Measurements from ENCODE around the gene SLIT2.

Gene SLIT2

GRCh38 chr4:20264688-20265087 lies 13.0 kb downstream of the SLIT2 start:
- DNase-seq (ENCODE audit: low read depth in 2 of 2), result no peak

GRCh38 chr4:20265726-20266125 lies 14.0 kb downstream of the SLIT2 start:
- no peak for DNase-seq (ENCODE audit: low read depth in 2 of 2)

- no peak for DNase-seq (ENCODE audit: low read depth in 2 of 2)
These were observed 14.7 kb downstream of the SLIT2 start for GRCh38 chr4:20266215-20267082.

- DNase-seq (ENCODE audit: low read depth in 2 of 2), result no peak
These were observed 16.3 kb downstream of the SLIT2 start for GRCh38 chr4:20268028-20268427.

- DNase-seq (ENCODE audit: low read depth in 2 of 2), result no peak
These were observed 17.6 kb downstream of the SLIT2 start for GRCh38 chr4:20269320-20269719.

GRCh38 chr4:20271950-20272349 lies 20.2 kb downstream of the SLIT2 start:
- no peak for DNase-seq (ENCODE audit: low read depth in 2 of 2)

- no peak for DNase-seq (ENCODE audit: low read depth in 2 of 2)
These were observed 20.7 kb downstream of the SLIT2 start for GRCh38 chr4:20272411-20272872.

GRCh38 chr4:20273793-20274192 lies 22.1 kb downstream of the SLIT2 start:
- no peak for DNase-seq (ENCODE audit: low read depth in 2 of 2)

- no peak for DNase-seq (ENCODE audit: low read depth in 2 of 2)
These were observed 25.1 kb downstream of the SLIT2 start for GRCh38 chr4:20276848-20277247.

- no peak for DNase-seq (ENCODE audit: low read depth in 2 of 2)
These were observed 26.5 kb downstream of the SLIT2 start for GRCh38 chr4:20278195-20278594.

GRCh38 chr4:20279381-20279780 lies 27.7 kb downstream of the SLIT2 start:
- no peak for DNase-seq (ENCODE audit: low read depth in 2 of 2)

GRCh38 chr4:20281453-20281852 lies 29.7 kb downstream of the SLIT2 start:
- no peak for DNase-seq (ENCODE audit: low read depth in 2 of 2)

GRCh38 chr4:20283039-20283438 lies 31.3 kb downstream of the SLIT2 start:
- DNase-seq (ENCODE audit: low read depth in 2 of 2), result no peak

- no peak for DNase-seq (ENCODE audit: low read depth in 2 of 2)
These were observed 33.3 kb downstream of the SLIT2 start for GRCh38 chr4:20284990-20285389.

GRCh38 chr4:20287246-20287645 lies 35.5 kb downstream of the SLIT2 start:
- DNase-seq (ENCODE audit: low read depth in 2 of 2), result no peak

- DNase-seq (ENCODE audit: low read depth in 2 of 2), result no peak
These were observed 36.4 kb downstream of the SLIT2 start for GRCh38 chr4:20288047-20288650.

GRCh38 chr4:20288846-20289512 lies 37.3 kb downstream of the SLIT2 start:
- DNase-seq (ENCODE audit: low read depth in 2 of 2), result no peak

GRCh38 chr4:20289782-20290181 lies 38.1 kb downstream of the SLIT2 start:
- no peak for DNase-seq (ENCODE audit: low read depth in 2 of 2)

GRCh38 chr4:20292739-20293138 lies 41.0 kb downstream of the SLIT2 start:
- DNase-seq (ENCODE audit: low read depth in 2 of 2), result no peak

- no peak for DNase-seq (ENCODE audit: low read depth in 2 of 2)
These were observed 45.6 kb downstream of the SLIT2 start for GRCh38 chr4:20297261-20297660.

- DNase-seq (ENCODE audit: low read depth in 2 of 2), result no peak
These were observed 46.1 kb downstream of the SLIT2 start for GRCh38 chr4:20297783-20298182.

- no peak for DNase-seq (ENCODE audit: low read depth in 2 of 2)
These were observed 46.8 kb downstream of the SLIT2 start for GRCh38 chr4:20298455-20298854.

GRCh38 chr4:20298986-20299385 lies 47.3 kb downstream of the SLIT2 start:
- no peak for DNase-seq (ENCODE audit: low read depth in 2 of 2)

Measured in stimulated activated CD8-positive, alpha-beta memory T cell treated with anti-CD3 and anti-CD28 coated beads, Interleukin-2, amount 100 ng/mL, for 1 hour (primary cell).